HG03097 (cell line): ENCODE results near the gene NUDT4B.
"Not testable (repeated sequence)": the region's sequence is repeated elsewhere in the genome, so short reads cannot be mapped to it uniquely, and the experiment has no call there.

ENCODE experiments used
- ATAC-seq: cut with Tn5 transposase; IDR thresholded peaks from one replicate; pipeline ENCODE4 v1.9.1; 2021; ENCODE audit not compliant: unreplicated experiment, low FRiP score

Gene NUDT4B

DNA sequence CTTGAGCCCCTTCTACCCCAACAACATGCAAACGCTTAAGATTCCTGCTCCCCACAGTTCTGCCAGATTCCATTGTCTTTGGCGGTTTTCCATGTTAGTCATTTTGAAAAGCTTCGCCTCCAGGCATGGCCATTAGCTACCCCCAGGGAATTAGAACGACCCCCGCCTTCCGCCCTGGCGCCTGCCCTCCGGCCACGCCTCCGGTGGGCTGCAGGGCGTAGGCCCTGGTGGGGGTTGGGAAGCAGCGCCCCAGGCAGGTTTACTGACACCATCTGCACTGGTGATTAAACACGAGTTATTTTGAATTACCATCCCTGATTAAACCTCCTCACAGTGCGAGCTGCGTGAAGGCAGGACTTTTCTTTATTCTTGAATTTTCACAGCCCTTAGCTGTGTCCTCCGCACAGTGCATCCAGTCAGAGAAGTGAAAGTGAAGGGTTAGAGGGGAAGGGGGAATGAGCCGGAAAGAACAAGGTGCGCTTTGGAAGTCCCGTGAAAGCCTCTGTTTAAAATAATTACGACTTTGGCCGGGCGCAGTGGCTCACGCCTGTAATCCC is 43.0 kb downstream of the NUDT4B start:
- ATAC-seq = not testable (repeated sequence)

DNA sequence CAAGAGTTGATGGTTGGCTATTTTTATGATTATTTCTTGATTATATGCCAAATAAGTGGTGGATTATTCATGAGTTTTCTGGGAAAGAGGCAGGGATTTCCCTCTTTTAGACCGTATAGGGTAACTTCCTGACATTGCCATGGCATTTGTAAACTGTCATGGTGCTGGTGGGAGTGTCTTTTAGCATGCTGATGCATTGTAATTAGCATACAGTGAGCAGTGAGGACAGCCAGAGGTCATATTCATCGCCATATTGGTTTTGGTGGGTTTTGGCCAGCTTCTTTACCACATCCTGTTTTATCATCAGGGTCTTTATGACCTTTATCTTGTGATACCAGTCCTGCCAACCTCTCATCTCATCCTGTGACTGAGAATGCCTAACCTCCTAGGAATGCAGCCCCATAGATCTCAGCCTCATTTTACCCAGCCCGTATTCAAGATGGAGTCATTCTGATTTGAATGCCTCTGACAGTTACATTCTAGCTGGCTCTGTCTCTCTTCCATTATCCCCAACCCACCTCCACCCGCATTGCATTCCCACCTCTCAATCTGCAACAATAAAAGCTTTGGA is 45.3 kb downstream of the NUDT4B start:
- ATAC-seq = not testable (repeated sequence)
